AG09319 (cell line): ENCODE measurements around the gene MEGF11.

Source experiments
- DNase-seq: peaks from one replicate; pipeline ENCODE4 v3.0.0-alpha.2; 2010; ENCODE audit warnings: low read depth; ENCODE audit errors: extremely low read depth
- CTCF ChIP-seq: IDR thresholded peaks from 2 replicates; pipeline ENCODE4 v1.5.1; 2011; ENCODE audit warnings: low read depth, mild to moderate bottlenecking, inconsistent platforms, low read length, moderate library complexity

MEGF11 gene

GRCh38 chr15:65945616-65946015 is 307.9 kb downstream of the MEGF11 start:
- TF ChIP-seq CTCF = no peak
- no peak for DNase-seq

- no peak for TF ChIP-seq CTCF
- no peak for DNase-seq
These were observed 309.1 kb downstream of the MEGF11 start for GRCh38 chr15:65944404-65944803.

- no peak for DNase-seq
- TF ChIP-seq CTCF = no peak
These were observed 311.1 kb downstream of the MEGF11 start for GRCh38 chr15:65942436-65942835.

GRCh38 chr15:65940618-65940909 is 313.0 kb downstream of the MEGF11 start:
- TF ChIP-seq CTCF = no peak
- DNase-seq = no peak

- TF ChIP-seq CTCF = no peak
- peak; percentile 87 for DNase-seq
These were observed 313.5 kb downstream of the MEGF11 start for GRCh38 chr15:65939901-65940617.

- no peak for DNase-seq
- TF ChIP-seq CTCF = no peak
These were observed 314.9 kb downstream of the MEGF11 start for GRCh38 chr15:65938604-65939003.

GRCh38 chr15:65937476-65937875 is 316.1 kb downstream of the MEGF11 start:
- TF ChIP-seq CTCF = no peak
- no peak for DNase-seq
